Activated naive CD8-positive, alpha-beta T cell treated with anti-CD3 and anti-CD28 coated beads, Interleukin-2, amount 50 U/mL, for 24 hours (primary cell): ENCODE data around the gene MCF2L.
A peak's percentile ranks its signal among the peaks of the same experiment; 100 is the strongest.

Experiments
- ATAC-seq: fragments of 150-1000 bp; cut with Tn5 transposase; one replicate; pipeline ENCODE4 v1.10.0; 2021
- DNase-seq: peaks from one replicate; pipeline ENCODE4 v3.0.0; 2021
- H3K27ac Mint-ChIP-seq: one replicate; pipeline ENCODE4 v1.8.0; 2021; ENCODE audit warnings: mild to moderate bottlenecking, mixed read lengths
- H3K27me3 Mint-ChIP-seq: one replicate; pipeline ENCODE4 v1.8.0; 2021; ENCODE audit warnings: mixed read lengths
- H3K36me3 Mint-ChIP-seq: one replicate; pipeline ENCODE4 v1.8.0; 2021; ENCODE audit warnings: low read depth, mixed read lengths
- H3K4me1 Mint-ChIP-seq: one replicate; pipeline ENCODE4 v1.8.0; 2021; ENCODE audit warnings: mixed read lengths
- H3K4me3 Mint-ChIP-seq: one replicate; pipeline ENCODE4 v1.8.0; 2021; ENCODE audit warnings: mild to moderate bottlenecking, moderate library complexity, mixed read lengths
- H3K9me3 Mint-ChIP-seq: one replicate; pipeline ENCODE4 v1.8.0; 2021; ENCODE audit warnings: mixed read lengths

The MCF2L gene

GRCh38 chr13:113002206-113002912 lies 33.3 kb downstream of the MCF2L start:
- Mint-ChIP-seq H3K27ac (no peak overlapping the region), H3K27me3 (peaks cover 3% of the 10 kb centered on the region), H3K4me1 (peaks cover 12% of the 10 kb centered on the region), H3K4me3 (no peak overlapping the region), H3K36me3 (peaks cover 9% of the 10 kb centered on the region), H3K9me3 (peaks cover 4% of the 10 kb centered on the region)
- DNase-seq (no peak), ATAC-seq (no peak)

- Mint-ChIP-seq H3K4me3 (no peak overlapping the region), H3K9me3 (peaks cover 4% of the 10 kb centered on the region), H3K4me1 (peaks cover 12% of the 10 kb centered on the region), H3K27ac (no peak overlapping the region), H3K27me3 (peaks cover 3% of the 10 kb centered on the region), H3K36me3 (peaks cover 9% of the 10 kb centered on the region)
- ATAC-seq = no peak
- DNase-seq = no peak
These were observed 33.9 kb downstream of the MCF2L start for GRCh38 chr13:113002913-113003290.

GRCh38 chr13:113004126-113004525 lies 35.1 kb downstream of the MCF2L start:
- no peak overlapping the region for H3K4me3 Mint-ChIP-seq
- H3K27me3 Mint-ChIP-seq = peaks cover 3% of the 10 kb centered on the region
- DNase-seq (no peak), ATAC-seq (no peak)
- peaks cover 12% of the 10 kb centered on the region for H3K4me1 Mint-ChIP-seq
- H3K36me3 Mint-ChIP-seq = peaks cover 9% of the 10 kb centered on the region
- H3K27ac Mint-ChIP-seq = no peak overlapping the region
- H3K9me3 Mint-ChIP-seq = peaks cover 4% of the 10 kb centered on the region

DNA sequence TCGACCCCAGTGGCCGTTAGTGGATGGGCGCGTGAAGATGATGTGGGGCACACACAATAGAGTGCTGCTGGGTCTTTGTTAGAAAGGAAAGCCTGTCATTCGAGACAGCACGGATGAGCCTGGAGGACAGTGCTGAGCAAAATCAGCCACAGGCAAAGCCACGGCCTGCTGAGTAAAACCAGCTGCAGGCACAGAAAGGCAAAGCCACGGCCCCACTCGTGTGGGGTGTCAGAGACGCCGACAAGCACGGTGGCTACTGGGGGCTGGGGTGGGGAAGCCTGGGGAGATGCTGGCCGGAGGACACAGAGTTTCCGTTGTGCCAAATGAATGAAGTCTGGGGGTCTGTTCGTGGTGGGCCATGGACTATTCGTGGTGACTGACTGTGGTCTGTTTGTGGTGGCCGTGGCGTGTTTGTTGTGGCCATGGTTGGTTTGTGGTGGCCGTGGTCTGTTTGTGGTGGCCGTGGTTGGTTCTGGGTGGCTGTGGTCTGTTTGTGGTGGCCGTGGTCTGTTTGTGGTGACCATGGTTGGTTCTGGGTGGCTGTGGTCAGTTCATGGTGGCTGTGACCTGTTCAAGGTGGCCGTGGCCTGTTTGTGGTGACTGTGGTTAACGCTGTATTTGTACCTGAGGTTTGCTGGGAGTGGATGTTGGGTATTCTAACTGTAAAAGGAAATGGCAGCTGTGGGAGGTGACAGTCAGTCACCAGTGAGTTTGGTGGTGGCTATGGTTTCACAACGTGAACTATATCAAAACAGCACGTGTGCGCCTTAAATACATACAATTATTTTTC lies 36.3 kb downstream of the MCF2L start:
- Mint-ChIP-seq H3K27me3 (peaks cover 3% of the 10 kb centered on the region), H3K9me3 (peaks cover 4% of the 10 kb centered on the region), H3K4me1 (peaks cover 12% of the 10 kb centered on the region), H3K36me3 (peaks cover 9% of the 10 kb centered on the region), H3K27ac (peak overlapping the region; percentile 92), H3K4me3 (peak overlapping the region; percentile 51)
- ATAC-seq = no peak
- peak; percentile 10 for DNase-seq

- H3K9me3 Mint-ChIP-seq = peaks cover 4% of the 10 kb centered on the region
- H3K4me1 Mint-ChIP-seq = peaks cover 12% of the 10 kb centered on the region
- no peak for ATAC-seq
These were observed 37.0 kb downstream of the MCF2L start for GRCh38 chr13:113005997-113006396.

DNA sequence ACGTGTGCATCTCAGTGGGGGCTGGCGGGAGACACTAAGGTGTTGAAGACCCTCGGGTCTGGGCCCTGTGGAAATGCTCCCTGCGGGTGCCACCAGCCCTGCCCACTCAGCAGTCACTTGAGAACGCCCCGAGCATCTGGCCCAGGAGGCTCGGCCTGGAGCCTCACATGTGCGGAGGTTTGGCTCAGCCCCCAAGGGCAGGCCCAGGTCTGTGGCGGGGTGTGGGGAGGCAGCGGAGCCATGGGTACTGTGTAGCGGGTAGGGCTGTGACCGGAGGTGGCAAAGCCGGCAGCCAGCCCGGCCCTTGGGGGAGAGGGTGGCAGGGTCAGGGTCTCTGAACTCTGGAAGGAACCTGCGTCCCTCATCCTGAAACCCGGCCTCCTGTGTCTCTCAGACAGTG lies 37.6 kb downstream of the MCF2L start:
- Mint-ChIP-seq H3K36me3 (peaks cover 9% of the 10 kb centered on the region), H3K27ac (no peak overlapping the region)

More at GRCh38 chr13:113005997-113006396, 37.0 kb downstream of the MCF2L start:
- Mint-ChIP-seq H3K36me3 (peaks cover 9% of the 10 kb centered on the region), H3K27ac (no peak overlapping the region), H3K27me3 (peaks cover 3% of the 10 kb centered on the region), H3K4me3 (no peak overlapping the region)
- no peak for DNase-seq

GRCh38 chr13:113008851-113009250 lies 39.8 kb downstream of the MCF2L start:
- peaks cover 4% of the 10 kb centered on the region for H3K9me3 Mint-ChIP-seq
- no peak for DNase-seq
- no peak for ATAC-seq
- peaks cover 9% of the 10 kb centered on the region for H3K36me3 Mint-ChIP-seq
- H3K27ac Mint-ChIP-seq = no peak overlapping the region
- H3K27me3 Mint-ChIP-seq = peaks cover 3% of the 10 kb centered on the region
- H3K4me3 Mint-ChIP-seq = no peak overlapping the region
- H3K4me1 Mint-ChIP-seq = peaks cover 15% of the 10 kb centered on the region

More for the DNA sequence above, 37.6 kb downstream of the MCF2L start:
- Mint-ChIP-seq H3K4me1 (peaks cover 15% of the 10 kb centered on the region), H3K4me3 (no peak overlapping the region), H3K27me3 (peaks cover 3% of the 10 kb centered on the region), H3K9me3 (peaks cover 4% of the 10 kb centered on the region)
- no peak for DNase-seq
- no peak for ATAC-seq

- peaks cover 3% of the 10 kb centered on the region for H3K27me3 Mint-ChIP-seq
- no peak overlapping the region for H3K4me3 Mint-ChIP-seq
- no peak for ATAC-seq
- H3K4me1 Mint-ChIP-seq = peaks cover 10% of the 10 kb centered on the region
- H3K36me3 Mint-ChIP-seq = peaks cover 5% of the 10 kb centered on the region
- no peak for DNase-seq
- H3K27ac Mint-ChIP-seq = no peak overlapping the region
- peaks cover 4% of the 10 kb centered on the region for H3K9me3 Mint-ChIP-seq
These were observed 40.9 kb downstream of the MCF2L start for GRCh38 chr13:113009743-113010509.

- no peak for DNase-seq
- Mint-ChIP-seq H3K4me1 (peaks cover 6% of the 10 kb centered on the region), H3K36me3 (peaks cover 1% of the 10 kb centered on the region), H3K9me3 (peaks cover 1% of the 10 kb centered on the region), H3K27me3 (peaks cover under 1% of the 10 kb centered on the region), H3K27ac (no peak overlapping the region), H3K4me3 (no peak overlapping the region)
- no peak for ATAC-seq
These were observed 41.5 kb downstream of the MCF2L start for GRCh38 chr13:113010510-113010865.

- Mint-ChIP-seq H3K4me1 (peaks cover 3% of the 10 kb centered on the region), H3K36me3 (no peaks in the 10 kb centered on the region), H3K27ac (no peak overlapping the region), H3K9me3 (no peaks in the 10 kb centered on the region), H3K4me3 (no peak overlapping the region), H3K27me3 (no peaks in the 10 kb centered on the region)
- DNase-seq (no peak), ATAC-seq (no peak)
These were observed 44.3 kb downstream of the MCF2L start for GRCh38 chr13:113013303-113013702.

DNA sequence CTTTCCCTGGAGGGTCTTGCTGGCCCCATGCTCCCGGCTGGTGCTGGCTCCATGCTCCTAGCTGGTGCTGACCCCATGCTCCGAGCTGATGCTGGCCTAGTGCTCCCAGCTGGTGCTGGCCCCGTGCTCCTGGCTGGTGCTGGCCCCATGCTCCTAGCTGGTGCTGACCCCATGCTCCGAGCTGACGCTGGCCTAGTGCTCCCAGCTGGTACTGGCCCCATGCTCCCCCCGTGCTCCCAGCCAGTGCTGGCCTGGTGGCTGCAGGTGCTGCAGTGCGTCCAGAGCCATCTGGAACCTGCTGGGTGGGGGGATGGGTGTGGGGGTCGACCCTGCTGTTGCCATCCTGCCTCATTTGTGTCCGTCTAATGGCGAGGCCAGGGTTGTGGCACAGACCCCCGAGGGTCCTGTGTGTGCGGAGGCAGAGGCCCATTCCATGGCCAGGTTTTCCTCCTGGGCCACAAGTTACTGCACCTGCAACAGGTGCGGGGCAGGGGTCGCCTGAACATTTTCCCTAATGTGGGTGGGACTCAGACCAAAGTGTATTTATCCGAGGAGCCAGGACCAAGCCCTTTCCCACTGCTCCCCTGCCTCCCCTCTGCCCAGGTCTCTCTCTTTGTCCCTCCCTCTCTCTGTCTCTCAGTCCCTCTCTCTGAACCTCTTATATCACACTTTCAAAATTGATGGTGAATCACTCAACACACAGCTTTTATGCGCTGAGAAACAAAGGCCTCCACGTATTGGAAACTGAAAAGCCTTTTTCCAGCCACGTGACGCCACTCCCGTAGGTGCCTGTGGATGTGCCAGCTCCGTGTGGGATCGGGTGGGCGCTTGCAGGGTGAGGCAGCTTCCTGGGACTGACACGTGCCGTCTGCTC lies 45.1 kb downstream of the MCF2L start:
- no peak overlapping the region for H3K27ac Mint-ChIP-seq
- H3K27me3 Mint-ChIP-seq = no peaks in the 10 kb centered on the region
- no peaks in the 10 kb centered on the region for H3K9me3 Mint-ChIP-seq
- no peaks in the 10 kb centered on the region for H3K36me3 Mint-ChIP-seq
- ATAC-seq = no peak
- H3K4me3 Mint-ChIP-seq = no peak overlapping the region
- peaks cover 3% of the 10 kb centered on the region for H3K4me1 Mint-ChIP-seq
- DNase-seq = no peak

DNA sequence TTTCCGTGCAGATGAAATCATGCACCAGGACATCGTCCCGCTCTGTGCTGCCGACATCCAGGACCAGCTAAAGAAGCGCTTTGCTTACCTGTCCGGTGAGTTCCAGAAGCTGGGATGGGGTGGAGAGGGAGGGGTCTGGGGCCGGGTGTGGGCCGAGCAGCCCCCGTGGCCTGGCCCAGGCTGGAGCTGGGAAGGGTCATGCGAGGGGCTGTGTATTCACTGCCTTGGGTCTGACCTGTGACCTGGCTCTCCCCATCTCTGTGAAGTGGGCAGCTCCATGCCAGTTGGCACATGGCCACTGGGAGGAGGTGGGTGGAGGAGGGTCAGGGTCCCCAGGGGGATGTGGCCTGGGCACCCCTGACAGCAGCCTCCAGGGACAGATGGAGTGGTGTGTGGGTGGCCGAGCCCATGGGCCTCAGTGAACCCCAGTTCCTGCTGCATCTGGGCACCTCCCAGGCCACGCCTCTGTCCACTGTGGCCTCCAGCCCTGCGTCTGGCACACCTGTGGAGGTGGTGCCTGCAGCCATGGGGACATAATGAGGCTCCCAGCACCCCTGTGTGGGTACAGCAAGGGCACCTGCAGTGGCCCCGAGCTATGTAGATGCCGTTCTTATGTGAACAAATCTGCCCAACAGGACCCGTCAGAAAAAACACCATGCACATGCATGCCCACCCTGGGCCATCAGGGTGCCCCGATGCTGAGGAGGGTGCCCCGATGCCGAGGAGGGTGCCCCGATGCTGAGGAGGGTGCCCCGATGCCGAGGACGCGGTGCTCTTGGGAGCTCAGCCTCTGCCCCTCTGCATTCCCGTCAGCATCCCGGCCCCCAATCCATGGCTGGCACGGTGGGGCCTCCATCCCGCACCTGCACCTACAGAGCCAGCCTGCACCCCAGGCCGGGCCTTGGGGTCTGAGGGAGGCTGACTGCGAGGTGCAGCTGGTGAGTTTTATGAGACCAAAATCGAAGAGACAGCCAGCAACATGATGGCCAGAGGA lies 46.0 kb downstream of the MCF2L start:
- no peak for ATAC-seq
- no peak overlapping the region for H3K27ac Mint-ChIP-seq
- no peaks in the 10 kb centered on the region for H3K9me3 Mint-ChIP-seq
- no peak overlapping the region for H3K4me3 Mint-ChIP-seq
- no peak for DNase-seq
- no peaks in the 10 kb centered on the region for H3K27me3 Mint-ChIP-seq
- no peaks in the 10 kb centered on the region for H3K36me3 Mint-ChIP-seq
- peaks cover 3% of the 10 kb centered on the region for H3K4me1 Mint-ChIP-seq

- Mint-ChIP-seq H3K27me3 (no peaks in the 10 kb centered on the region), H3K4me3 (no peak overlapping the region), H3K9me3 (no peaks in the 10 kb centered on the region), H3K4me1 (peaks cover 3% of the 10 kb centered on the region), H3K27ac (no peak overlapping the region), H3K36me3 (no peaks in the 10 kb centered on the region)
- ATAC-seq (no peak), DNase-seq (no peak)
These were observed 47.0 kb downstream of the MCF2L start for GRCh38 chr13:113015826-113016525.
